Ureter (tissue), 1 donor: ENCODE measurements around the gene MON1B. TPM values are rescaled to one million over a fixed set of nuclear protein-coding genes. Genes with fewer than 3 reads are reported as not detected.
A peak's percentile ranks its signal among the peaks of the same experiment; 100 is the strongest.
"Not testable (repeated sequence)": the region's sequence is repeated elsewhere in the genome, so short reads cannot be mapped to it uniquely, and the experiment has no call there.

Experiments used
- DNase-seq: peaks from one replicate; pipeline ENCODE4 v3.0.0-alpha.2; 2020; ENCODE audit warnings: low spot score
- total RNA-seq: library from RNA; stranded (reverse); gene quantifications from one replicate; pipeline ENCODE4 v1.2.4, GENCODE V29; 2023
- donor health status: DM: yes; HTN: yes; CAD: no.

The MON1B gene
- total RNA-seq, 1 donor from 2014 or later: 58.7 TPM

GRCh38 chr16:77197747-77198146 lies 6.8 kb downstream of the MON1B start:
- DNase-seq: no peak

DNA sequence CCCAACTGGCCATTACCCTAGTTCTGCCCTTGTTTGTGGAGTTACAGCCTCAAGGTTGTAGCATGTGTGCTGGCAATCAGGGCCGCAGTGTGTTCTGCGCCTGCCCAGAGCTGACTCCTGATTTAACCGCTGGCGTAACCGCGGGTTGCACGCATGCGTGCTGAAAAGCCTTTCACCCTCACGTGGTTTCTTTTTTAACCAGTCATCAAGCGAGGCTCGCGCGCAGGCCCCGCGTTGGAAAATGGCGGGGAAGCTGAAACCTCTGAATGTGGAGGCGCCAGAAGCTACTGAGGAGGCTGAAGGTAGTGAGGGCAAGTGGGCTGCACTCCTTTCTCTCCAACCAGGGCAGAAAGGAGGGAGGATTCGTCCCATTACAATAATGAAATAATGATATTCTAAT lies 8.2 kb downstream of the MON1B start, which contains the start of gene SYCE1L:
SYCE1L (plus strand) TSS at position 198 of the 400 bp plus-strand sequence; CDS start at position 242, 44 bp downstream.
- no peak for DNase-seq

DNA sequence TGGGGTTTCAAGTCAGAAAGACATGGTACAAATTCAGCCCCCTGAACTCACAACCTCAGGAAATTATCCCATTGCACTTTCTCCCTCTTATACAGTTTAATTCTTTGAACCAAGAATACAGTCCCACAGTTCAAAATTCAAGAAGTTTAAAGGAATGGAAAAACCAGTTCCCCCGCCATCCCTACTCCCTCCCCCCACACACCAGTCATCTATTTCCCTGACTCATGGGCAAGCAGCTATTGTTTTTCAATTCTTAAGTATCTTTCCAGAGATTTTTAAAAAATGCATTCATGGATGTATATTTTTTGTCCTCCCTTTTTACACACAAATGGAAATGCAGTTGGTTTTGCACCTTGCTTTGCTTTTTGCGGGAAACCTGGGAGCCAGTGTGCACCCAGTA lies 15.5 kb downstream of the MON1B start:
- DNase-seq: no peak

DNA sequence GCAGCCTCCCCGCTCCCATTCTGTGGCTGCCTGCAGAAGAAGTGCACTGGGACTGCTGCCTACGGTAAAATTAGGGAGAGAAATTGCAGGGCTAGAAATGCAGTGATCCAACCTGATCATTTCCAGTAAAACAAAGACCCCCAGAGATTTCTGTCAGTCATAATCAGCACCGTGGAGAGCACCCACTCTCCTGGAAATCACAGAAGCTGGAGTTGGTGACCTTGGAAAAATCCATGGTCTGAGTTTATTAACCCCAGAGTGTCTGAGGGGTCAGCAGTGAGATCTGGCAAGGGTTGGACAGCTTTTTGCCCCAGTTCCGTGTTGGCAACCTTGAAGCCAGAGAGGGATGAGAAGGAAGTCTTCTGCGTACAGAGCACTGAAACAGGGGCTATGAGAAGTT lies 16.0 kb downstream of the MON1B start:
- no peak for DNase-seq

DNA sequence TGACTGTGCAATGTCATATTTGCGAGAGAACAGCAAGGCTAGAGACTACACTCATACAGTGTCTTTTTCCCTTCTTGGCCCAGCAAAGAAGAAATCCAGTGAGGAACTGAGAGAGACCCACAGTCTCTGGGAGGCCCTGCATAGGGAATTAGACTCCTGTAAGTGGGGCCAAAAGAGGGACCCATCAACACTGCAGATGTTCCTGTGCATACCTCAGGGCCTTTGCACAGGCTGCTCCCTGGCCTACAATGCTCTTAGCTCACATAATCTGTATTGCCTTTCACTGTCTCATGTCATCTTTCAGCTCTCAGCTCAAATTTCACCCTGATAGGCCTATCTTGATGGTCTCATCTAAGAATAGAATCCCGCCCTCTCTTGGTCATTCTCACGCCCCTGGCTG lies 17.4 kb downstream of the MON1B start:
- DNase-seq: no peak

- no peak for DNase-seq
Measured at GRCh38 chr16:77211880-77212740, 21.1 kb downstream of the MON1B start.

- peak; percentile 58 for DNase-seq
Measured at GRCh38 chr16:77212741-77213541, 22.0 kb downstream of the MON1B start.

DNA sequence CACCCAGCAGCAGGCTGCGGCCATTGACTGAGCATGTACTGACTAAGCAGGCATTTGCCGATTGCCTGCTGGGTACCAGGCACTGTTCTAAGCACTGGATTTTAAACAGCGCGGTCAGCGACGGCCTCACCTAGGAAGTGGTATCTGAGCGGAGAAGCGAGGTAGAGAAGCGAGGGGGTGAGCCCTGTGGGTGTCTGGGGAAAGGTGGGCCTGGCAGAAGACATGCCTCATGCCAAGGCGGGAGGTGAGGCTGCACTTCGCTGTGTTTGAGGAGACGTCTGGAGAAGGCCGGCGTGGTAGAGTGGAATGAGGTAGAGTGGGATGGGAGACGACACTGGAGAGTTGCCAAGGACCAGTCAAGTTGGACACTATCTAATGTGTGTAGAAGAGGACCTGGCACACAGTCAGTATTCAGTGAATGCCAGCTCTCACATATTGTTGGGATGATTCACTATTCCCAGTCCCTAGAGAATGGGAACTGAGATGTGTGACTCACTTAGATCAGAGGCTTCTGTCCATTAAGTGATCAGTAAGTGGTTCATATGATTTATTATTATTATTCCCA lies 22.6 kb downstream of the MON1B start:
- DNase-seq: no peak

GRCh38 chr16:77214411-77215138 lies 23.6 kb downstream of the MON1B start:
- no peak for DNase-seq

- DNase-seq: no peak
Measured at GRCh38 chr16:77219437-77219836, 28.4 kb downstream of the MON1B start.

- DNase-seq: no peak
Measured at GRCh38 chr16:77220427-77220826, 29.4 kb downstream of the MON1B start.

DNA sequence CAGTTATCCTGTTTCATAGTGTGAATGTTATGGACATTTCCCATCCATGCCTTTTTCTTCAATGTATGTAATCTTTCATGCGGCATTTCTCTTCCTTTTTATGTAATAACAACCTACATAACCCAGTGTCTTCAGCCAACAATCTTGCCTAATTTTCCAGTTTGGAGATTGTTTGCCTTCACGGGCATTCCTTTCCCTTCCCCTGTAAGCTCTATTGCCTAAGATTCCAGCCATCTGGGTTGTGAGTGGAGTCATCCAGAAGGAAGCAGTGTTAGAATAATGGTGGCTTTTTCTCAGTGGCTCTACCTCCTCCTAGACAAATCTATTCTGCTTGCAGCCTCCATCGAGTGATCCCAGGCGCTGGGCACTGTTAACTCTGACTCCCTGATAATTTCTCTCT lies 30.5 kb downstream of the MON1B start:
- no peak for DNase-seq

GRCh38 chr16:77223184-77223583 lies 32.2 kb downstream of the MON1B start:
- no peak for DNase-seq

DNA sequence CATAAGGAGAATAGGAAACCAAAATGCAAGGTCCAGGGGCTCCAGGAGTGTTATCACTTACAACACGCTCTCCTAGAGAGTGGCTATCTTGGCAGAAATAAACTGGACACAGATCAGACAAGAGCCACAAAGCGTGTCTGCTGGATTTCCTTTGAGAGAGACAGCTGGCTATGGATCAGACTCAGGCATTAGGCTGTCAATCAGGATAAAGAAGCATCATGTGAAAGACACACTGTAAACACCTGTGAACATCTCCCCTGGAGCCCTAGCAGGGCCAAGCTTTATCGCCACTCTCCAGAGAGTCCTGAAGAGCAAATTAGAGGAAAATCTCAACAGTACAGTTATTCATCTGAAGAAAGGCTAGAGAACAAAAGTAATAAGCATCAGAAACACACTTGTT lies 34.2 kb downstream of the MON1B start:
- no peak for DNase-seq

DNA sequence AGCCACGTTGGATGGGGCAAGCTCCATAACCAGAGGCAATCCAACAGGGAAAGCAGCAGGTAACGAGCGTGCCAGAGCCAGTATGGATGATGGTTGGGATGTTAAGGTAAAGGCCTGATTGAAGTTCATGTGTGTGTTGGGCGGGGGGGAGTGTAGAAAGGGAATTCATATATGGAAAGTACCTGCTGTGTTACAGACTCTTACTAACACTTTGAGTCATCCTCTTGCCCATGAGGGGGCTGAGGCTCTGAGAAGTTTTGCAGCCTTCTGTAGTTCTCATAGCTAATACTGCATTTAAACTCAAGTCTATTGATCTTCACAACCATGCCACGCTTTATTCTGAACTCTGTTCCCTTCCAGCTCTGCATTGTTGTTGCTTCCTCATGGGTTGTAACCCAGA lies 36.8 kb downstream of the MON1B start:
- no peak for DNase-seq

DNA sequence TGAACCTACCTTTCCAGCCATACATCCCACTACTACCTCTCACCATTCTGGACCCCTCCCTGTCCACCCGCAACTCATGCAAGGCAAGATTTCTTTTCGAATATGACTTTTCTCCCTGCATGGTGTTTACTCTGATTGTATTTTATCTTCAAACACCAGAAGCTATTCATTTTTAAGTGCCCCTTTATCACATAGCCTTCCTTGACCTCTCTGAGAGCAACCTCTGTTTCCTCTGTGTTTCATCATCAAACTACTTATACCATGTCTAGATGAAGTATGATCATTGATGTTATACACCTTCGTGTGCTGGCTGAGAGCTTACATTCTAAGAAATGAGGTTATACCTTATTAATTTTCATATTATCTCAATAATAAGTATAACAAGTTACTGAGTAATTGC lies 40.1 kb downstream of the MON1B start:
- DNase-seq: no peak

GRCh38 chr16:77233799-77234519 lies 43.0 kb downstream of the MON1B start:
- no peak for DNase-seq

GRCh38 chr16:77234611-77235010 lies 43.6 kb downstream of the MON1B start:
- no peak for DNase-seq

DNA sequence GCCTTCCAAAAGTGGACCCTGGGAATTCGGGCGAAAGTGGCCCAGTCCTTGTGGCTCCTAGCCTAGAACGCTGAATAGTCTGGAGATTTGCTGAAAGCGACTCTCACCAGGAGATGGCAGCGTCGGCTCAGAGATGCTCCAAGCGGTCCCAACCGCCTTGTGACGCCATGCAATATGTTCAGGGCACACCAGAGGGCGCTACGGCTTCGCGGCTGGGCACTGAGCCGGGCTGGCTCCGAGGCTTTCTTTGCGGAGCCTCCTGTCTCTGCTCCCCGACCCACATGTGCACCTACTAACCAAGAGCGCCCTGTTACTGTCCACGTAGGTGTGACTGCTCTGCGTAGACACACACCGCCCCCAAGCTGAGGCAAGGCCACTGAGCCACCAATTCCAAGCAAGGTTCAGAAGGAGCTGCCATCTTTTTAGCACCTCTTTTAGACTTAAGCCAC lies 45.1 kb downstream of the MON1B start:
- peak; percentile 88 for DNase-seq

GRCh38 chr16:77238593-77238992 lies 47.6 kb downstream of the MON1B start:
- no peak for DNase-seq

GRCh38 chr16:77242471-77242870 lies 51.5 kb downstream of the MON1B start:
- DNase-seq: not testable (repeated sequence)
